ENCODE results near the gene PPA1. TPM values are rescaled to one million over a fixed set of nuclear protein-coding genes. Genes with fewer than 3 reads are reported as not detected.

PPA1 gene
- total and polyA plus RNA-seq, 2 of the 4 experiments (the other 2 are of a cell fraction), result 78.6 to 102 TPM

DNA sequence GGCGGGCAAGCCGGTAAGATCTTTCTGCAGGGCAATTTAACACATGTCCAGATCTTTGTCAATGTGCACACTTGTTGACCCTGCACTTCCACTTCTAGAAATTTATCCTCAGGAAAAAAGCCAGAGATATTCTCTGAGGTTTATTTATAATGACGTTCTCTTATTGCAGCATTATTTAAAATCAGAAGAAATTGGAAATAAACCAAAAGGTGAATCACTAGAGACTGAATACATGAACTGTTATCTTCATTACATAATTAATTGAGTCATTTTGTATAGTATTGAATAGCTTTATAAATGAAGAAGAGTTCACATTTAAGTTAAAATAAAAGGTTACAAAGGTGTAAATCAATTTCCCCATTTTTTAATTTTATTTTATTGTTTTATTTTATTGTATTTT is 46.7 kb downstream of the PPA1 start:
- CTCF ChIA-PET, result no interaction called here
- Histone ChIP-seq H3K56ac (ENCODE audit: extremely low read depth, insufficient read depth, low read length) (no peak overlapping the region), H3K4me2 (ENCODE audit: low read depth, low read length) (no peak overlapping the region), H3K9me1 (ENCODE audit: insufficient read depth, low read length) (peaks cover 8% of the 10 kb centered on the region), H2AK5ac (ENCODE audit: low read depth, low read length) (no peak overlapping the region), H4K20me1 (ENCODE audit: insufficient read depth, low read length) (no peaks in the 10 kb centered on the region), H3K9ac (ENCODE audit: low read depth, low read length) (no peak overlapping the region), H4K5ac (ENCODE audit: low read depth, low read length) (no peak overlapping the region), H2AFZ (replicated peaks; ENCODE audit: low read length, poor library complexity) (no peak overlapping the region), H2AK9ac (replicated peaks; ENCODE audit: low read depth, low read length, poor library complexity) (no peak overlapping the region), H3K18ac (ENCODE audit: low read depth, low read length) (no peak overlapping the region), H3K27me3 (ENCODE audit: control insufficient read depth, insufficient read depth, low read length) (peaks cover 6% of the 10 kb centered on the region), H2BK120ac (ENCODE audit: low read depth, low read length) (no peak overlapping the region), H3K14ac (replicated peaks; ENCODE audit: low read depth, low read length) (no peak overlapping the region), H3K4ac (ENCODE audit: low read depth, low read length) (no peak overlapping the region), H4K8ac (ENCODE audit: low read depth in 2 of 2, low read length in 2 of 2) (no peak overlapping the region), H3K9me3 (ENCODE audit: control insufficient read depth, insufficient read depth, low read length) (no peaks in the 10 kb centered on the region), H3K36me3 (ENCODE audit: control insufficient read depth, insufficient read depth, low read length) (no peaks in the 10 kb centered on the region), H2BK20ac (ENCODE audit: low read depth, low read length) (no peak overlapping the region), H3K27ac (ENCODE audit: insufficient read depth, low read length) (no peak overlapping the region), H2BK15ac (ENCODE audit: low read depth, low read length) (no peak overlapping the region), H2BK5ac (ENCODE audit: low read depth, low read length, poor library complexity, severe bottlenecking) (no peak overlapping the region), H3K4me3 (ENCODE audit: insufficient read depth, low read depth, low read length) (no peak overlapping the region), H4K91ac (ENCODE audit: insufficient read depth, low read depth, low read length) (no peak overlapping the region), H3K23ac (ENCODE audit: low read depth, low read length) (no peak overlapping the region), H3K4me1 (ENCODE audit: control insufficient read depth, insufficient read depth, low read length) (peaks cover 18% of the 10 kb centered on the region), H3K79me1 (ENCODE audit: low read depth in 1 of 2, low read length in 2 of 2) (0 out of 4 replicates have a peak, but pooled peaks cover 0 to 6% of the 10 kb centered on the region in 2 experiments)
- no CpG with 5 or more reads among the region's 3 CpGs for WGBS, 2 experiments (ENCODE audit: extremely low coverage in 2 of 2, insufficient read length in 1 of 2)
- no TSS peak for BruUV-seq (replicated peaks)
- ATAC-seq (ENCODE audit: low read depth) (no peak; the same call in 1 of the 2 replicates), DNase-seq (peak; percentile 76)
- dilution Hi-C loops (cut with HindIII; ENCODE audit: low sequenced_read_pairs, unreplicated experiment), result no loop called here
- TF ChIP-seq, protein P1, sequence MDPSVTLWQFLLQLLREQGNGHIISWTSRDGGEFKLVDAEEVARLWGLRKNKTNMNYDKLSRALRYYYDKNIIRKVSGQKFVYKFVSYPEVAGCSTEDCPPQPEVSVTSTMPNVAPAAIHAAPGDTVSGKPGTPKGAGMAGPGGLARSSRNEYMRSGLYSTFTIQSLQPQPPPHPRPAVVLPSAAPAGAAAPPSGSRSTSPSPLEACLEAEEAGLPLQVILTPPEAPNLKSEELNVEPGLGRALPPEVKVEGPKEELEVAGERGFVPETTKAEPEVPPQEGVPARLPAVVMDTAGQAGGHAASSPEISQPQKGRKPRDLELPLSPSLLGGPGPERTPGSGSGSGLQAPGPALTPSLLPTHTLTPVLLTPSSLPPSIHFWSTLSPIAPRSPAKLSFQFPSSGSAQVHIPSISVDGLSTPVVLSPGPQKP (IDR thresholded peaks at IDR 0.05; ENCODE audit: borderline replicate concordance, low read depth, low read length), result no peak
- peak; percentile 61 for TF ChIP-seq CEBPB (IDR thresholded peaks at IDR 0.05; ENCODE audit: low read depth, low read length)
- intact Hi-C loops (cut with micrococcal nuclease), result no loop called here
- in situ Hi-C loops (cut with MboI; ENCODE audit: low sequenced_read_pairs), result no loop called here
- POLR2A ChIA-PET (ENCODE audit: unreplicated experiment), result no interaction called here

Measured in IMR-90 (cell line).